Rectal smooth muscle tissue (tissue), 1 donor: ENCODE results near the gene FLAD1.

Source experiments
- H3K27ac ChIP-seq: one replicate; pipeline ENCODE4 v1.7.0; 2013; ENCODE audit warnings: low read depth, low read length, inconsistent platforms
- H3K27me3 ChIP-seq: one replicate; pipeline ENCODE4 v1.7.0; 2013; ENCODE audit warnings: low read length; ENCODE audit not compliant: control insufficient read depth, insufficient read depth
- H3K36me3 ChIP-seq: one replicate; pipeline ENCODE4 v1.7.0; 2013; ENCODE audit warnings: low read length; ENCODE audit not compliant: control insufficient read depth, insufficient read depth
- H3K4me1 ChIP-seq: one replicate; pipeline ENCODE4 v1.7.0; 2013; ENCODE audit warnings: low read length; ENCODE audit not compliant: control insufficient read depth, insufficient read depth
- H3K4me3 ChIP-seq: one replicate; pipeline ENCODE4 v1.7.0; 2013; ENCODE audit warnings: low read length
- H3K9ac ChIP-seq: one replicate; pipeline ENCODE4 v1.7.0; 2013; ENCODE audit warnings: low read length

Gene FLAD1

GRCh38 chr1:154963643-154964042 lies 19.5 kb upstream of the FLAD1 start:
- peaks cover 31% of the 10 kb centered on the region for H3K36me3 ChIP-seq
- H3K4me1 ChIP-seq, result peaks cover 8% of the 10 kb centered on the region
- no peak overlapping the region for H3K27ac ChIP-seq
- no peak overlapping the region for H3K9ac ChIP-seq
- no peak overlapping the region for H3K4me3 ChIP-seq
- H3K27me3 ChIP-seq, result no peaks in the 10 kb centered on the region

- H3K9ac ChIP-seq, result no peak overlapping the region
- no peak overlapping the region for H3K4me3 ChIP-seq
- H3K36me3 ChIP-seq, result peaks cover 31% of the 10 kb centered on the region
- no peak overlapping the region for H3K27ac ChIP-seq
- H3K4me1 ChIP-seq, result peaks cover 8% of the 10 kb centered on the region
- no peaks in the 10 kb centered on the region for H3K27me3 ChIP-seq
Measured at GRCh38 chr1:154964359-154964758, 18.8 kb upstream of the FLAD1 start.

- peaks cover 32% of the 10 kb centered on the region for H3K36me3 ChIP-seq
- H3K4me3 ChIP-seq, result no peak overlapping the region
- no peak overlapping the region for H3K9ac ChIP-seq
- H3K27ac ChIP-seq, result no peak overlapping the region
- H3K4me1 ChIP-seq, result peaks cover 9% of the 10 kb centered on the region
- no peaks in the 10 kb centered on the region for H3K27me3 ChIP-seq
Measured at GRCh38 chr1:154966111-154966510, 17.0 kb upstream of the FLAD1 start.

GRCh38 chr1:154967331-154967950 lies 15.7 kb upstream of the FLAD1 start:
- H3K36me3 ChIP-seq, result peaks cover 32% of the 10 kb centered on the region
- H3K9ac ChIP-seq, result no peak overlapping the region
- peaks cover 18% of the 10 kb centered on the region for H3K4me1 ChIP-seq
- no peaks in the 10 kb centered on the region for H3K27me3 ChIP-seq
- no peak overlapping the region for H3K4me3 ChIP-seq
- H3K27ac ChIP-seq, result no peak overlapping the region

- H3K27me3 ChIP-seq, result no peaks in the 10 kb centered on the region
- H3K4me3 ChIP-seq, result no peak overlapping the region
- no peak overlapping the region for H3K27ac ChIP-seq
- peaks cover 32% of the 10 kb centered on the region for H3K36me3 ChIP-seq
- H3K4me1 ChIP-seq, result peaks cover 25% of the 10 kb centered on the region
- no peak overlapping the region for H3K9ac ChIP-seq
Measured at GRCh38 chr1:154968731-154969130, 14.4 kb upstream of the FLAD1 start.

GRCh38 chr1:154969246-154969645 lies 13.9 kb upstream of the FLAD1 start:
- peak overlapping the region; percentile 1 for H3K4me3 ChIP-seq
- no peak overlapping the region for H3K9ac ChIP-seq
- H3K4me1 ChIP-seq, result peaks cover 25% of the 10 kb centered on the region
- no peaks in the 10 kb centered on the region for H3K27me3 ChIP-seq
- H3K36me3 ChIP-seq, result peaks cover 31% of the 10 kb centered on the region
- no peak overlapping the region for H3K27ac ChIP-seq

GRCh38 chr1:154969860-154970452 lies 13.2 kb upstream of the FLAD1 start:
- H3K4me3 ChIP-seq, result peak overlapping the region; percentile 47
- H3K27me3 ChIP-seq, result no peaks in the 10 kb centered on the region
- peaks cover 24% of the 10 kb centered on the region for H3K36me3 ChIP-seq
- peak overlapping the region; percentile 95 for H3K27ac ChIP-seq
- H3K9ac ChIP-seq, result no peak overlapping the region
- peaks cover 25% of the 10 kb centered on the region for H3K4me1 ChIP-seq

GRCh38 chr1:154970631-154971340 lies 12.4 kb upstream of the FLAD1 start, which contains the start of gene SHC1:
Gene SHC1, minus strand, starts transcription at chr1:154970747. Its CDS starts 221 bp downstream, at chr1:154970526.
- Histone ChIP-seq H3K27me3 (no peaks in the 10 kb centered on the region), H3K4me1 (peaks cover 25% of the 10 kb centered on the region), H3K4me3 (peak within 1 kb of the TSS; percentile 47), H3K9ac (peak within 1 kb of the TSS; percentile 42), H3K27ac (peak within 1 kb of the TSS; percentile 95), H3K36me3 (peaks cover 21% of the 10 kb centered on the region)

- Histone ChIP-seq H3K36me3 (peaks cover 17% of the 10 kb centered on the region), H3K4me1 (peaks cover 28% of the 10 kb centered on the region), H3K9ac (peak overlapping the region; percentile 42), H3K27ac (peak overlapping the region; percentile 95), H3K4me3 (peak overlapping the region; percentile 47), H3K27me3 (no peaks in the 10 kb centered on the region)
Measured at GRCh38 chr1:154971341-154971998, 11.7 kb upstream of the FLAD1 start.

- H3K4me1 ChIP-seq, result peaks cover 28% of the 10 kb centered on the region
- no peaks in the 10 kb centered on the region for H3K27me3 ChIP-seq
- H3K36me3 ChIP-seq, result peaks cover 12% of the 10 kb centered on the region
- H3K27ac ChIP-seq, result peak overlapping the region; percentile 98
- H3K9ac ChIP-seq, result peak overlapping the region; percentile 51
- peak overlapping the region; percentile 45 for H3K4me3 ChIP-seq
Measured at GRCh38 chr1:154972213-154972516, 11.0 kb upstream of the FLAD1 start.

- peaks cover 28% of the 10 kb centered on the region for H3K4me1 ChIP-seq
- peaks cover 9% of the 10 kb centered on the region for H3K36me3 ChIP-seq
- peak overlapping the region; percentile 98 for H3K27ac ChIP-seq
- peak overlapping the region; percentile 51 for H3K9ac ChIP-seq
- peak overlapping the region; percentile 88 for H3K4me3 ChIP-seq
- no peaks in the 10 kb centered on the region for H3K27me3 ChIP-seq
Measured at GRCh38 chr1:154972517-154973343, 10.4 kb upstream of the FLAD1 start.
